HEK293T (cell line): Measurements from ENCODE around the gene RNF217.

Experiments
- CTCF ChIA-PET: fragments of 350-600 bp; formaldehyde crosslinking; extraction: SDS; loops from one replicate; lab custom pipeline; 2021; ENCODE audit warnings: antibody characterized with exemption, inconsistent platforms; lab: Yijun Ruan, JAX
- POLR2A ChIA-PET: fragments of 350-600 bp; formaldehyde crosslinking; extraction: SDS; loops from one replicate; lab custom pipeline; 2020; ENCODE audit warnings: antibody characterized with exemption, inconsistent platforms; lab: Yijun Ruan, JAX
- DNase-seq: peaks from one replicate; pipeline ENCODE4 v3.0.0; 2012; ENCODE audit warnings: mixed read lengths; ENCODE audit errors: extremely low spot score
- ARNT ChIP-seq: fragments of 450-650 bp; IDR thresholded peaks from 2 replicates; pipeline ENCODE4 v1.6.1; 2017; ENCODE audit warnings: mild to moderate bottlenecking
- BHLHE40 ChIP-seq: fragments of 450-650 bp; IDR thresholded peaks from 2 replicates; pipeline ENCODE4 v1.6.1; 2016; ENCODE audit warnings: mild to moderate bottlenecking, moderate library complexity, borderline replicate concordance
- CTBP1 ChIP-seq: fragments of 450-650 bp; IDR thresholded peaks from 2 replicates; pipeline ENCODE4 v1.6.1; 2016; ENCODE audit warnings: borderline replicate concordance
- ELF4 ChIP-seq: fragments of 450-650 bp; IDR thresholded peaks from 2 replicates; pipeline ENCODE4 v1.6.1; 2017; ENCODE audit warnings: antibody characterized with exemption
- FOXA1 ChIP-seq: fragments of 450-650 bp; IDR thresholded peaks from 2 replicates; pipeline ENCODE4 v1.6.1; 2016; ENCODE audit warnings: mild to moderate bottlenecking
- FOXK2 ChIP-seq: fragments of 450-650 bp; IDR thresholded peaks from 2 replicates; pipeline ENCODE4 v1.6.1; 2016; ENCODE audit warnings: mild to moderate bottlenecking
- FOXM1 ChIP-seq: fragments of 450-650 bp; IDR thresholded peaks from 2 replicates; pipeline ENCODE4 v1.6.1; 2017; ENCODE audit warnings: mild to moderate bottlenecking, borderline replicate concordance
- HDGF ChIP-seq: fragments of 450-650 bp; IDR thresholded peaks from 2 replicates; pipeline ENCODE4 v1.6.1; 2017; ENCODE audit warnings: antibody characterized with exemption, borderline replicate concordance
- L3MBTL2 ChIP-seq: fragments of 450-650 bp; conservative IDR thresholded peaks from 2 replicates; pipeline ENCODE4 v1.6.1; 2016; ENCODE audit warnings: mild to moderate bottlenecking
- LEF1 ChIP-seq: fragments of 450-650 bp; IDR thresholded peaks from 2 replicates; pipeline ENCODE4 v1.6.1; 2017; ENCODE audit warnings: mild to moderate bottlenecking, borderline replicate concordance
- NFRKB ChIP-seq: fragments of 450-650 bp; IDR thresholded peaks from 2 replicates; pipeline ENCODE4 v1.6.1; 2016; ENCODE audit warnings: mild to moderate bottlenecking, moderate library complexity
- PKNOX1 ChIP-seq: fragments of 450-650 bp; IDR thresholded peaks from 2 replicates; pipeline ENCODE4 v1.6.1; 2016
- SP1 ChIP-seq: fragments of 450-650 bp; IDR thresholded peaks from 2 replicates; pipeline ENCODE4 v1.6.1; 2017
- SUZ12 ChIP-seq: fragments of 450-650 bp; IDR thresholded peaks from 2 replicates; pipeline ENCODE4 v1.6.1; 2016; ENCODE audit warnings: mild to moderate bottlenecking
- TARDBP ChIP-seq: fragments of 450-650 bp; IDR thresholded peaks from 2 replicates; pipeline ENCODE4 v1.6.1; 2016
- ZNF384 ChIP-seq: fragments of 450-650 bp; IDR thresholded peaks from 2 replicates; pipeline ENCODE4 v1.6.1; 2016

RNF217 gene

GRCh38 chr6:125098253-125098652 lies 136.0 kb downstream of the RNF217 start:
- DNase-seq: no peak

GRCh38 chr6:125099211-125100073 lies 137.2 kb downstream of the RNF217 start:
- TF ChIP-seq L3MBTL2 (peak; percentile 60), NFRKB (no peak)
- DNase-seq: peak; percentile 72
- ChIA-PET CTCF (interaction anchor here (0.6 kb wide), 1 partner anchor 741 kb away, joined by 9 read pairs; no protein-coding TSS in a partner anchor), POLR2A (interaction anchor here (1.3 kb wide), 1 partner anchor 41 kb away, joined by 3 read pairs; no protein-coding TSS in a partner anchor)

More at GRCh38 chr6:125098253-125098652, 136.0 kb downstream of the RNF217 start:
- ChIA-PET CTCF (no interaction called here), POLR2A (interaction anchor here (1.3 kb wide), 1 partner anchor 30 kb away, joined by 3 read pairs; no protein-coding TSS in a partner anchor)
- no peak for TF ChIP-seq PKNOX1
- no peak for TF ChIP-seq ELF4
- no peak for TF ChIP-seq FOXA1
- TF ChIP-seq L3MBTL2: no peak
- no peak for TF ChIP-seq FOXM1
- no peak for TF ChIP-seq ARNT
- TF ChIP-seq LEF1: no peak
- TF ChIP-seq ZNF384: no peak

- no peak for DNase-seq
- ChIA-PET CTCF (interaction anchor here (0.6 kb wide), 2 partner anchors 613 to 741 kb away, joined by 3 to 9 read pairs; no protein-coding TSS in a partner anchor), POLR2A (interaction anchor here (1.3 kb wide), 1 partner anchor 42 kb away, joined by 3 read pairs; no protein-coding TSS in a partner anchor)
- TF ChIP-seq TARDBP (no peak), PKNOX1 (no peak), ELF4 (no peak), FOXM1 (no peak), L3MBTL2 (no peak), FOXK2 (no peak), ZNF384 (no peak), HDGF (no peak), ARNT (no peak)
Measured at GRCh38 chr6:125100074-125100652, 137.9 kb downstream of the RNF217 start.

GRCh38 chr6:125101128-125101527 lies 138.9 kb downstream of the RNF217 start:
- no peak for TF ChIP-seq FOXK2
- ChIA-PET POLR2A (no interaction called here), CTCF (no interaction called here)
- DNase-seq: no peak

- no peak for DNase-seq
- no peak for TF ChIP-seq SUZ12
- TF ChIP-seq ELF4: no peak
- TF ChIP-seq ZNF384: no peak
- no peak for TF ChIP-seq FOXK2
- no peak for TF ChIP-seq L3MBTL2
- no peak for TF ChIP-seq CTBP1
- TF ChIP-seq ARNT: no peak
- ChIA-PET CTCF (no interaction called here), POLR2A (no interaction called here)
Measured at GRCh38 chr6:125101631-125102030, 139.4 kb downstream of the RNF217 start.

- DNase-seq: no peak
- ChIA-PET POLR2A (no interaction called here), CTCF (no interaction called here)
- TF ChIP-seq FOXA1 (no peak), SUZ12 (no peak), L3MBTL2 (no peak), FOXM1 (no peak), TARDBP (no peak), HDGF (no peak), ZNF384 (no peak), ARNT (no peak), FOXK2 (no peak), CTBP1 (no peak), BHLHE40 (no peak), ELF4 (no peak), LEF1 (no peak), PKNOX1 (no peak)
Measured at GRCh38 chr6:125102411-125102810, 140.2 kb downstream of the RNF217 start.

GRCh38 chr6:125102891-125103290 lies 140.7 kb downstream of the RNF217 start:
- TF ChIP-seq PKNOX1 (no peak), CTBP1 (no peak), ELF4 (no peak), L3MBTL2 (no peak), HDGF (no peak), ZNF384 (no peak), FOXK2 (no peak), SP1 (no peak), NFRKB (no peak), ARNT (no peak), BHLHE40 (no peak), FOXA1 (no peak), TARDBP (no peak), LEF1 (no peak), FOXM1 (no peak), SUZ12 (no peak)
- DNase-seq: no peak
- CTCF ChIA-PET: no interaction called here
- POLR2A ChIA-PET: no interaction called here
